MM.1S (cell line): ENCODE data around the gene ATAD1.

Experiments
- DNase-seq: peaks from one replicate; pipeline ENCODE4 v3.0.0-alpha.2; 2015
- H2AFZ ChIP-seq: fragments of 300-600 bp; sonication (generic); 2 replicates; pipeline ENCODE4 v1.6.0; 2016; ENCODE audit warnings: antibody characterized with exemption, low read length
- H3F3A ChIP-seq: fragments of 300-600 bp; sonication (generic); 2 replicates; pipeline ENCODE4 v1.6.1; 2016; ENCODE audit warnings: mild to moderate bottlenecking, antibody characterized with exemption, low read length, moderate library complexity, mixed read lengths; ENCODE audit not compliant: insufficient read depth
- H3K27ac ChIP-seq: fragments of 300-600 bp; sonication (generic); 2 replicates; pipeline ENCODE4 v1.5.1; 2016; ENCODE audit warnings: mild to moderate bottlenecking, low read length
- H3K27me3 ChIP-seq: fragments of 300-600 bp; sonication (generic); replicated peaks from 2 replicates; pipeline ENCODE4 v1.6.0; 2016; ENCODE audit warnings: low read length; ENCODE audit not compliant: insufficient read depth
- H3K36me3 ChIP-seq: fragments of 300-600 bp; sonication (generic); replicated peaks from 2 replicates; pipeline ENCODE4 v1.6.1; 2016; ENCODE audit warnings: mild to moderate bottlenecking, low read length, mixed read lengths; ENCODE audit not compliant: insufficient read depth
- H3K4me1 ChIP-seq: fragments of 300-600 bp; sonication (generic); 2 replicates; pipeline ENCODE4 v1.6.1; 2016; ENCODE audit warnings: low read length, mixed read lengths
- H3K4me2 ChIP-seq: fragments of 300-600 bp; sonication (generic); 2 replicates; pipeline ENCODE4 v1.6.0; 2016; ENCODE audit warnings: low read depth, low read length
- H3K4me3 ChIP-seq: fragments of 300-600 bp; sonication (generic); 2 replicates; pipeline ENCODE4 v1.5.1; 2016; ENCODE audit warnings: low read length, mixed read lengths
- H3K79me2 ChIP-seq: fragments of 300-600 bp; sonication (generic); 2 replicates; pipeline ENCODE4 v1.6.1; 2016; ENCODE audit warnings: mixed run types, low read length, mixed read lengths
- H3K9ac ChIP-seq: fragments of 300-600 bp; sonication (generic); 2 replicates; pipeline ENCODE4 v1.6.1; 2016; ENCODE audit warnings: low read length, mixed read lengths
- H3K9me2 ChIP-seq: fragments of 300-600 bp; sonication (generic); replicated peaks from 2 replicates; pipeline ENCODE4 v1.6.1; 2016; ENCODE audit warnings: mild to moderate bottlenecking, low read length, mixed read lengths; ENCODE audit not compliant: insufficient read depth
- H3K9me3 ChIP-seq: fragments of 300-600 bp; sonication (generic); replicated peaks from 2 replicates; pipeline ENCODE4 v1.6.1; 2016; ENCODE audit warnings: mild to moderate bottlenecking, low read length, mixed read lengths; ENCODE audit not compliant: insufficient read depth
- H4K20me1 ChIP-seq: fragments of 300-600 bp; sonication (generic); 2 replicates; pipeline ENCODE4 v1.6.1; 2016; ENCODE audit warnings: mild to moderate bottlenecking, low read length, moderate library complexity, mixed read lengths; ENCODE audit not compliant: insufficient read depth
- EZH2 ChIP-seq: fragments of 300-600 bp; sonication (generic); optimal IDR thresholded peaks from 2 replicates; pipeline ENCODE3; 2017; ENCODE audit warnings: low read depth, mild to moderate bottlenecking, antibody characterized with exemption, low read length, mixed read lengths
- EZH2phosphoT487 ChIP-seq: fragments of 300-600 bp; sonication (generic); IDR thresholded peaks from 2 replicates; pipeline ENCODE4 v1.6.1; 2018; ENCODE audit warnings: antibody characterized with exemption, low read length
- TF ChIP-seq, protein P1 (sequence below): fragments of 300-600 bp; sonication (generic); IDR thresholded peaks from 2 replicates; pipeline ENCODE4 v1.5.1; 2016; ENCODE audit warnings: antibody characterized with exemption, low read length, mixed read lengths

Gene ATAD1

GRCh38 chr10:87702973-87703294 is 115.1 kb downstream of the ATAD1 start:
- Histone ChIP-seq H3K27me3 (no peaks in the 10 kb centered on the region), H3K9ac (no peak overlapping the region)
- TF ChIP-seq, protein P1, sequence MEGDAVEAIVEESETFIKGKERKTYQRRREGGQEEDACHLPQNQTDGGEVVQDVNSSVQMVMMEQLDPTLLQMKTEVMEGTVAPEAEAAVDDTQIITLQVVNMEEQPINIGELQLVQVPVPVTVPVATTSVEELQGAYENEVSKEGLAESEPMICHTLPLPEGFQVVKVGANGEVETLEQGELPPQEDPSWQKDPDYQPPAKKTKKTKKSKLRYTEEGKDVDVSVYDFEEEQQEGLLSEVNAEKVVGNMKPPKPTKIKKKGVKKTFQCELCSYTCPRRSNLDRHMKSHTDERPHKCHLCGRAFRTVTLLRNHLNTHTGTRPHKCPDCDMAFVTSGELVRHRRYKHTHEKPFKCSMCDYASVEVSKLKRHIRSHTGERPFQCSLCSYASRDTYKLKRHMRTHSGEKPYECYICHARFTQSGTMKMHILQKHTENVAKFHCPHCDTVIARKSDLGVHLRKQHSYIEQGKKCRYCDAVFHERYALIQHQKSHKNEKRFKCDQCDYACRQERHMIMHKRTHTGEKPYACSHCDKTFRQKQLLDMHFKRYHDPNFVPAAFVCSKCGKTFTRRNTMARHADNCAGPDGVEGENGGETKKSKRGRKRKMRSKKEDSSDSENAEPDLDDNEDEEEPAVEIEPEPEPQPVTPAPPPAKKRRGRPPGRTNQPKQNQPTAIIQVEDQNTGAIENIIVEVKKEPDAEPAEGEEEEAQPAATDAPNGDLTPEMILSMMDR = no peak
- no peak for TF ChIP-seq EZH2
- TF ChIP-seq EZH2phosphoT487 = no peak

GRCh38 chr10:87702260-87702972 is 115.6 kb downstream of the ATAD1 start:
- Histone ChIP-seq H3K4me1 (no peaks in the 10 kb centered on the region), H4K20me1 (no peaks in the 10 kb centered on the region), H3K4me2 (no peak overlapping the region), H3K27ac (no peak overlapping the region), H3F3A (no peaks in the 10 kb centered on the region), H2AFZ (no peak overlapping the region), H3K4me3 (no peak overlapping the region), H3K9me2 (no peaks in the 10 kb centered on the region), H3K36me3 (no peaks in the 10 kb centered on the region), H3K27me3 (no peaks in the 10 kb centered on the region), H3K79me2 (no peaks in the 10 kb centered on the region), H3K9me3 (no peaks in the 10 kb centered on the region), H3K9ac (no peak overlapping the region)
- TF ChIP-seq EZH2phosphoT487 (no peak), EZH2 (no peak)
- TF ChIP-seq, protein P1 = no peak
- no peak for DNase-seq

More at GRCh38 chr10:87702973-87703294, 115.1 kb downstream of the ATAD1 start:
- Histone ChIP-seq H3K27ac (no peak overlapping the region), H4K20me1 (no peaks in the 10 kb centered on the region), H3K4me1 (no peaks in the 10 kb centered on the region), H3K4me3 (no peak overlapping the region), H3K9me2 (no peaks in the 10 kb centered on the region), H3K4me2 (no peak overlapping the region), H3K9me3 (no peaks in the 10 kb centered on the region), H3F3A (no peaks in the 10 kb centered on the region), H2AFZ (no peak overlapping the region), H3K36me3 (no peaks in the 10 kb centered on the region), H3K79me2 (no peaks in the 10 kb centered on the region)
- no peak for DNase-seq
